HG03469 (cell line): ENCODE results near the gene YKT6.

Experiments
- ATAC-seq: cut with Tn5 transposase; IDR thresholded peaks from one replicate; pipeline ENCODE4 v1.9.1; 2021; ENCODE audit warnings: mild to moderate bottlenecking, moderate library complexity, moderate number of reproducible peaks; ENCODE audit not compliant: unreplicated experiment

Gene YKT6

GRCh38 chr7:44200699-44201461 lies at the start of gene YKT6:
YKT6 (plus strand) TSS chr7:44200978; CDS start chr7:44201136, 158 bp downstream.
- ATAC-seq, result peak; percentile 95

- no peak for ATAC-seq
These were observed 48.8 kb upstream of the YKT6 start for GRCh38 chr7:44151956-44152355.

GRCh38 chr7:44152971-44153947 lies 47.5 kb upstream of the YKT6 start:
- no peak for ATAC-seq

- no peak for ATAC-seq
These were observed 46.8 kb upstream of the YKT6 start for GRCh38 chr7:44153948-44154335.

GRCh38 chr7:44154703-44155102 lies 46.1 kb upstream of the YKT6 start:
- no peak for ATAC-seq

GRCh38 chr7:44155191-44156185 lies 45.3 kb upstream of the YKT6 start:
- no peak for ATAC-seq

GRCh38 chr7:44156453-44157010 lies 44.2 kb upstream of the YKT6 start:
- no peak for ATAC-seq

GRCh38 chr7:44157116-44158080 lies 43.4 kb upstream of the YKT6 start:
- ATAC-seq, result no peak

GRCh38 chr7:44158096-44158872 lies 42.5 kb upstream of the YKT6 start:
- no peak for ATAC-seq

GRCh38 chr7:44158873-44159631 lies 41.7 kb upstream of the YKT6 start:
- no peak for ATAC-seq

- no peak for ATAC-seq
These were observed 40.8 kb upstream of the YKT6 start for GRCh38 chr7:44159824-44160630.

GRCh38 chr7:44161371-44161770 lies 39.4 kb upstream of the YKT6 start:
- ATAC-seq, result no peak

- no peak for ATAC-seq
These were observed 38.6 kb upstream of the YKT6 start for GRCh38 chr7:44162179-44162578.

- ATAC-seq, result no peak
These were observed 37.9 kb upstream of the YKT6 start for GRCh38 chr7:44162785-44163395.

- ATAC-seq, result no peak
These were observed 37.2 kb upstream of the YKT6 start for GRCh38 chr7:44163591-44163990.

GRCh38 chr7:44167920-44168319 lies 32.9 kb upstream of the YKT6 start:
- no peak for ATAC-seq
